Bronchial epithelial cell (primary cell): ENCODE results near the gene TLR4. TPM values are rescaled to one million over a fixed set of nuclear protein-coding genes. Genes with fewer than 3 reads are reported as not detected.

Experiments
- DNase-seq: peaks from one replicate; pipeline ENCODE4 v3.0.0-alpha.2; 2010; ENCODE audit warnings: low read depth
- FAIRE-seq: peaks from 2 replicates; lab custom pipeline; 2011; peaks lifted over from hg19 to GRCh38; lab: Jason Lieb, UNC
- H3K27me3 ChIP-seq: 2 replicates; pipeline ENCODE4 v1.5.1; 2011; ENCODE audit warnings: low read length; ENCODE audit not compliant: control insufficient read depth, insufficient read depth
- H3K36me3 ChIP-seq: 2 replicates; pipeline ENCODE4 v1.5.1; 2011; ENCODE audit warnings: low read length; ENCODE audit not compliant: control insufficient read depth, insufficient read depth
- H3K4me3 ChIP-seq: 2 replicates; pipeline ENCODE4 v1.5.1; 2011; ENCODE audit warnings: mild to moderate bottlenecking, low read depth, low read length, control low read depth
- CTCF ChIP-seq: IDR thresholded peaks from 2 replicates; pipeline ENCODE4 v1.5.1; 2011; ENCODE audit warnings: mild to moderate bottlenecking, moderate library complexity, low read length, control low read depth, inconsistent platforms; ENCODE audit not compliant: insufficient read depth, severe bottlenecking
- total RNA-seq: library from RNA; depleted of rRNA; stranded (reverse); fragments of >200 nt; gene quantifications from 2 replicates; pipeline ENCODE4 v1.2.1, GENCODE V29; 2014

Gene TLR4
- total RNA-seq, 1 donor from 2014 or later = 0.26 TPM

- FAIRE-seq (no peak), DNase-seq (peak; percentile 82)
- Histone ChIP-seq H3K27me3 (no peaks in the 10 kb centered on the region), H3K36me3 (no peaks in the 10 kb centered on the region), H3K4me3 (no peak overlapping the region)
- TF ChIP-seq CTCF = no peak
Measured at GRCh38 chr9:117672369-117672768, 31.8 kb upstream of the TLR4 start.

GRCh38 chr9:117677572-117677971, 26.6 kb upstream of the TLR4 start:
- no peak for TF ChIP-seq CTCF
- no peak overlapping the region for H3K4me3 ChIP-seq
- no peaks in the 10 kb centered on the region for H3K27me3 ChIP-seq
- no peak for FAIRE-seq
- no peaks in the 10 kb centered on the region for H3K36me3 ChIP-seq
- DNase-seq = no peak

GRCh38 chr9:117678871-117679270, 25.3 kb upstream of the TLR4 start:
- TF ChIP-seq CTCF = no peak
- DNase-seq = peak; percentile 64
- no peaks in the 10 kb centered on the region for H3K36me3 ChIP-seq
- FAIRE-seq = no peak
- no peaks in the 10 kb centered on the region for H3K27me3 ChIP-seq
- H3K4me3 ChIP-seq = no peak overlapping the region

GRCh38 chr9:117679416-117679815, 24.8 kb upstream of the TLR4 start:
- FAIRE-seq = no peak
- no peak for DNase-seq
- Histone ChIP-seq H3K4me3 (no peak overlapping the region), H3K27me3 (no peaks in the 10 kb centered on the region), H3K36me3 (no peaks in the 10 kb centered on the region)
- TF ChIP-seq CTCF = no peak

GRCh38 chr9:117681888-117682287, 22.3 kb upstream of the TLR4 start:
- FAIRE-seq (no peak), DNase-seq (no peak)
- no peak for TF ChIP-seq CTCF
- H3K4me3 ChIP-seq = no peak overlapping the region
- no peaks in the 10 kb centered on the region for H3K36me3 ChIP-seq
- no peaks in the 10 kb centered on the region for H3K27me3 ChIP-seq

GRCh38 chr9:117682955-117683710, 21.1 kb upstream of the TLR4 start:
- no peak for FAIRE-seq
- no peak for TF ChIP-seq CTCF

More at GRCh38 chr9:117682955-117683710, 21.1 kb upstream of the TLR4 start:
- H3K4me3 ChIP-seq = no peak overlapping the region
- no peaks in the 10 kb centered on the region for H3K36me3 ChIP-seq
- DNase-seq = peak; percentile 63
- H3K27me3 ChIP-seq = no peaks in the 10 kb centered on the region
